ENCODE results near the gene STPG3.
"Not testable (repeated sequence)": the region's sequence is repeated elsewhere in the genome, so short reads cannot be mapped to it uniquely, and the experiment has no call there.

Gene STPG3

DNA sequence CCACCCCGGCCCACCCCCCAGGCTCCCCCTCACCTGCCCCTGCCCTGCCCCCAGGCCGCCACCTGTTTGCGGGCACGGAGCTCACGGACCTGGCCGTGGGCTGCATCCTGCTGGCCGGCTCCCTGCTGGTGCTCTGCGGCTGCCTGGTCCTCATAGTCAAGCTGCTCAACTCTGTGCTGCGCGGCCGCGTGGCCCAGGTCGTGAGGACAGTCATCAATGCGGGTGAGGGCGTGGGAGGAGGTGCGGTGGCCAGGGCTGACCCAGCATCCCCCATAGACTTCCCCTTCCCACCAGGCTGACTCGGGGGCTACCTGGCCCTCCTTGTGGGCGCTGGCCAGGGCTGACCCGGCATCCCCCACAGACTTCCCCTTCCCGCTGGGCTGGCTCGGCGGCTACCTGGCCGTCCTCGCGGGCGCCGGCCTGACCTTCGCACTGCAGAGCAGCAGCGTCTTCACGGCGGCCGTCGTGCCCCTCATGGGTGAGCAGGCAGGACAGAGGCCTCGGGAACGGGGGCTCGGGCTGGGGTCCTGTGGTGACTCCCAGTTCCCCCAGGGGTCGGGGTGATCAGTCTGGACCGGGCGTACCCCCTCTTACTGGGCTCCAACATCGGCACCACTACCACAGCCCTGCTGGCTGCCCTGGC lies 16.9 kb upstream of the STPG3 start:
- no peak for ATAC-seq

DNA sequence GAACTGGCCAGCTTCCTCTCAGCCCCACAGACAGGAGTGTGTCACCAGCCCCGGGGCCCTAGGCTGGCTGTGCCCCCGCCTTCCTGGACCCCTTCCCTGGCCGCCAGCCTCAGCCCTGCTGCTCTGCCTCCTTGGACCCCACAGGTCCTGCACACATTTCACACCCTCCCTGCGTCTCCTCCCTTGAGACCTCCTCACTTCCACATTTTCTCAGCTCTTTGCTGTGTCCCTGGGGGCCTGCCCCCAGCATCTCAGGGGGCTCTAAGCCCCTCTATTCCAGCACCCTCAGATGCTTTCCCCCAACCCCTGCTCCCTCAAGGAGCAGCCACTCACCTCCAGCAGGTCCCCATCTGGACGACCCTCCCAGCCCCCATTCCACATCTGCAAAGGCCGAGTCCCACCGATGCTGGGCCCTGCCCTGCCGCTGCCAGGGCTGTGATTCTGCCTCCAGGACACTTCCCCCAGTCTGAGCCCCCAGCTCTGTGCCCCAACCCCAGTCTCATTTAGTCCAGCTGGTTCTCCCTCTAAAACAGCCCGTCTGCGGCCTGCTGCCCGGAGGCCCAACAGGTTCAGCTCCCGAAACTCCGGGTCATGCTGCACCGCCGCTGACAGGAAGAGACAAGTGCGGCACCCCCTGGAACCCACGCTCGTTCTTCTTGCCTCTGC lies 16.2 kb upstream of the STPG3 start:
- no peak for ATAC-seq

DNA sequence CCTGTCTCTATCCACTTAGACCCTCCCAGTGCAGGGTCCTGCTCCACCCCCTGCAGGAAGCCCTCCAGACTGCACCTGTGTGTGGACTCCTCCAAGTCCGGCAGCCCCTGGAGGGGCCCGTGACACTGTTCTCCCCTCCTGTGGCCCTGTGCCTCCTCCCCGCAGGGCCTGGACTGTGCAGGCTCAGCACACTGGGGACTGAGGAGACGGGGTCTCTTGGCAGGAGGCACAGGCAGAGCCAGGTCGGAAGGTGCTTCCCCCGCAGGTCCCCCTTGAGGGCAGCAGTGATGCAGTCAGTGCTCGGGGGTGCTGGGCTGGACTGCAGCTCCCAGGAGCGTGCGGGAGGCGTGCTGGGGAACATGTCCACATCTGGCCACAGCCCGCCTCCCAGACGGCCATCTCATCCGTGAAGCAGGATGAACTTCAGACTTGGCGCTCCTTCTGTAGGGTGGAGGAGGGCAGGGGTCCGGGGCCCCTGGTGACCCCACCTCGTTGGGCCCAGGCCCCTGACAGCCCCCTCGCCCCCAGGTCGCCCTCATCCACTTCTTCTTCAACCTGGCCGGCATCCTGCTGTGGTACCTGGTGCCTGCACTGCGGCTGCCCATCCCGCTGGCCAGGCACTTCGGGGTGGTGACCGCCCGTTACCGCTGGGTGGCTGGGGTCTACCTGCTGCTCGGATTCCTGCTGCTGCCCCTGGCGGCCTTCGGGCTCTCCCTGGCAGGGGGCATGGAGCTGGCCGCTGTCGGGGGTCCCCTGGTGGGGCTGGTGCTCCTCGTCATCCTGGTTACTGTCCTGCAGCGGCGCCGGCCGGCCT lies 15.5 kb upstream of the STPG3 start:
- no peak for ATAC-seq

DNA sequence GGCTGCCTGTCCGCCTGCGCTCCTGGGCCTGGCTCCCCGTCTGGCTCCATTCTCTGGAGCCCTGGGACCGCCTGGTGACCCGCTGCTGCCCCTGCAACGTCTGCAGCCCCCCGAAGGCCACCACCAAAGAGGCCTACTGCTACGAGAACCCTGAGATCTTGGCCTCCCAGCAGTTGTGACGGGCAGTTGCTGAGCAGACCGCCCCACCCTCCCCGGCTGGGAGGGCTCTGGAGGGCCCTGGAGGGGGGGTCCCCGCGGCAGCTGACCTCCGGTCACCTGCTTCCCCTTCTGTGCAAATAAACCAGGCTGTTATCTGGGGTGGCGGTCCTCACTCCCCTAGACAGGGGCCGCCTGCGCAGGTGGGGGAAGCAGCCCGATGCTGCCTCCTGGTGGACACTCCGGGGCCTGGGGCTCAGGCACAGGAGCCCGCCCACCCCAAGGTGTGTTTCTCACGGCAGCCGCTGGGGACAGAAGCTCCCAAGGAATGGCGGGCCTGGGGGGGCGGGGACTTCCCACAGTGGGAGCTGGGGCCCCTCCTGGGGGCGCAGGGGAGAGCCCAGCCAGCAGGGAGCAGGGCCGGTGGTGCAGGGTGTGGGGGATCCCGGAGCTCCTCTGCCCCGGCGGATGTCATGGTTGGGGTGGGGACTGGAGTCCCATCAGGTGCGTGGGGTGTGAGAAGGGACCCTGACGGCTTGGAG lies 14.7 kb upstream of the STPG3 start:
- ATAC-seq: peak; percentile 25 to 27

DNA sequence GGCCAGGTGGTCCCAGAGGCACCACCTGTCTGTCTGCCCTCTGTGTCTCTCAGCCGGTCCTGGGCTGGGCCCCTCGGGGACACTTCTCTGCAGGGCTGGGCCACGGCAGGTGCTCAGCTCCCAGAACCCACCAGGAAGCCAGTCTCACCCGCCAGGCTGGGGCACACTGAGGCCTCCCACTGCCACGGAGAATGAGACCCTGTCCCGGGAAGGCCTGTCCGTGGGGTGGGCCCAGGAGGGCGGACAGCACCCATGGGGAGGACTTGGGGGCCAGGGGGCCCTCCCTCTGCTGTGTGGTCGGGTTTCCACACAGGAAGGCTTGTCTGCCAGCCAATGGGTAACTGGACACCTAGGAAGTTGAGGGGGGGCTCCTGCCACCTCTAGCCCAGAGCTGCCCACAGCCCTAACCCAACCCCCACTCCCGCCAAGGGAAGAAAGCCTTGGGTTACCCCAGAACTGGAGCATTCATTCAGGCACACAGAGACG lies 14.1 kb upstream of the STPG3 start:
- no peak for ATAC-seq

DNA sequence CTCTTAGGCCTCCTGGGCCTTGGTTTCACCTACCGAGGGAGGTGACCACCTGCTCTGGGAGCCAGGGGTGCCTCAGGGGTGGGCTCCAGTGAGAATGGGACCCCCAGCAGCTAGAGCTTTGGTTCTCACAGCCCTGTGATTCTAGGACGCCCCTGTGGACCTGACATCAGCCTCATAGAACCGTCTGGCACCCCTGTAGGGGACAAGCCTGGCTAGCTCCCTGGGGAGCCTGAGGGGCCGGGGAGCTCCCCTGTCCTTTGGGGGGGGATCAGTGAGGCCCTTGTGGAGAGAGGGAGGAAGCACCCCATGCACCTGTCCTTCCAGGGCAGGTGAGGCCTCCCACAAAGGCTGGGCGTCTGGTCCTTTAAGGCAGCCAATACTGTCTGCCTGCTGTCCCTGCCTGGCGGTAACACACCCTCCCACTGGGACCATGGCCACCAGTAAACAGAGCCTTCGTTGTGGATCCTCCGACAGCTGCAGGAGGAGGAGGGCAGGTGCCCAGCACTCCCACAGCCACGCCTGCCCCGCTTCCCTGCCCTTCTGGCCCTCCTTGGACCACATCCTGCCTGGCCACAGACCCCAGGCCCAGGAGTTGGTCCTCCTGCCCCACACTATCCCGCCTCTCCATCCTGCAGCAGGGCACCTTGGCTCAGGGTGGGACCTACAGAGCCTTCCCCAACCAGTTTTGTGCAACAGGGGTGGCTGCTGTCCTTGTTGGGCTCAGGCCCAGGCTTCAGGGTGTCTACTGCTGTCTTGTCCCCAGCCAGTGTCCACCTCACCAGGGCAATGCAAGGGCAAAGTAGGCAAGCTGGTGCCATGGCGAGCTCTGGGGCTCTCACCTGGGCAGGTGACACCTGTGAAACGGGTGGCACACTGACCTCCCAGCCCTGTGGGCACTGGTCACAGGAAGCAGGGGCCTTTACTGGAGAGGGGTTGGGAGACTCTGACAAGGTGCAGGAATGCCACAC lies 13.0 kb upstream of the STPG3 start:
- no peak for ATAC-seq

DNA sequence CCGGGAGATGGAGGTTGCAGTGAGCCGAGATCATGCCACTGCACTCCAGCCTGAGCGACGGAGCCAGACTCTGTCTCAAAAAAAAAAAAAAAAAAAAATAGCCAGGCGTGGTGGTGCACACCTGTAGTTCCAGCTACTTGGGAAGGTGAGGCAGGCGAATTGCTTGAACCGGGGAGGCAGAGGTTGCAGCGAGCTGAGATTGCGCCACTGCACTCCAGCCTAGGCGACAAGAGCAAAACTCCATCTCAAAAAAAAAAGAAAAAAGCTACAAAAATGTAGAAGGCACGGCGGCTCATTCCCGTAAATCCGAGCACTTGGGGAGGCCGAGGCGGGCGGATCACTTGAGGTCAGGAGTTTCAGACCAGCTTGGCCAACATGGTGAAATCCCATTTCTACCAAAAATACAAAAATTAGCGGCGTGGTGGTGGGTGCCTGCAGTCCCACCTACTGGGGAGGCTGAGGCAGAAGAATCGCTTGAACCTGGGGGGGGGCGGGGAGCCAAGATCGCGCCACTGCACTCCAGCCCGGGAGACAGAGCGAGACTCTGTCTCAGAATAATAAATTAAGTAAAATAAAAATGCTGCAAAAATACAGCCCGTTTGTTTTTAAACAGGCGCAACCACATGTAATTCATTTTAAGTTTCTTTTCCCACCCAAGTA lies 11.4 kb upstream of the STPG3 start:
- not testable (repeated sequence) for ATAC-seq

DNA sequence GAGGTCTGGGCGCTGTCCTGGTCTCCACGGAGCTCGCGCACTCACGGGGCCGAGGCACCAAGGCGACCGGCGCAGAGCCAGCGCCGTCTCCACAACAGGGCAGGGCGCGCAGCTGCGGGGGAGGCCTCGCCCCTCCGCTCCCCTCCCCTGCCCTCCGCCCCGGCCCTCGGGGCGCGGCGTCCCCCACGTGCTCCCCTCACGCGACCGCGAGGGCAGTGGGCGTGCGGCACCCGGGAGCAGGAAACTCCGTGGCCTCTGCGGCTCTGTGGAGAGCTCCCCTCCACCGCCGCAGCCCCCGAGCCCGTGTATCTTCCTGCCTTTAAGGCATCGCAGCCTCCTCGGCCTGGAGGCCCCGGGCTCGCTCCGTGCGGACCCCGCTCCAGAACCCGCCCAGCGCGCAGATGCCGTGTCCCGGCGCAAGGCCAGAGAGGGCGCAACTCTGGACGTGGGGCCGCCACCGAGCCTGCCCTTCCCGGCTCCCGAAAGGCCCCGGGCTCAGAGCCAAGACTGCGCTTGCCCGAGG lies 10.7 kb upstream of the STPG3 start:
- ATAC-seq: peak; percentile 21 to 31

DNA sequence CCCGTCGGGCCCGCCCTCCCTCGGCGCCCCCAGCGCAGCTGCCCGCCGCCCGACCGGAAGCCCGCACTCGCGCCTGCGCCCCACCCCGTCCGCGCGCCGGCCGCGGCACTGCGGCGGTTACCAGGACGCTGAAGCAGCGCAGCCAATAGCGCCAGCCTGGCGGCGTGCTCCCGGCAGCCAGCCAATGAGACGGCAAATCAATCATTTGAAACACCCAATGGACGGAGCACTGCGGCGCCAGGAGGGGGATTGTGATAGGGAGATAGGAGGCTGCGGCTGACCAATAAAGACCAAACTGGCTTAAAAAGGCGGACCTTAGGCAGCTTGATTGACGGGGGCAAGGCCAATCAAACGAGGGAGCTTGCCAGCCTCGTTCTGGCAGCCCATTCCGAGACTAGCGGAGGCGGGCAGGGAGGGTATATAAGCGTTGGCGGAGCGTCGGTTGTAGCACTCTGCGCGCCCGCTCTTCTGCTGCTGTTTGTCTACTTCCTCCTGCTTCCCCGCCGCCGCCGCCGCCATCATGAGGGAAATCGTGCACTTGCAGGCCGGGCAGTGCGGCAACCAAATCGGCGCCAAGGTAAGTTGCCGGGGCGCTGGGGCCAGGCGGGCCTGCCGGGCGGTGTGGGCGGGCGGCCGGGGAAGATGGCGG lies 10.1 kb upstream of the STPG3 start, which contains the start of gene TUBB4B:
Gene TUBB4B (plus strand): TSS at position 447 of the 649 bp plus-strand sequence. CDS start 74 bp downstream, at position 521.
- ATAC-seq: peak; percentile 85 to 86

DNA sequence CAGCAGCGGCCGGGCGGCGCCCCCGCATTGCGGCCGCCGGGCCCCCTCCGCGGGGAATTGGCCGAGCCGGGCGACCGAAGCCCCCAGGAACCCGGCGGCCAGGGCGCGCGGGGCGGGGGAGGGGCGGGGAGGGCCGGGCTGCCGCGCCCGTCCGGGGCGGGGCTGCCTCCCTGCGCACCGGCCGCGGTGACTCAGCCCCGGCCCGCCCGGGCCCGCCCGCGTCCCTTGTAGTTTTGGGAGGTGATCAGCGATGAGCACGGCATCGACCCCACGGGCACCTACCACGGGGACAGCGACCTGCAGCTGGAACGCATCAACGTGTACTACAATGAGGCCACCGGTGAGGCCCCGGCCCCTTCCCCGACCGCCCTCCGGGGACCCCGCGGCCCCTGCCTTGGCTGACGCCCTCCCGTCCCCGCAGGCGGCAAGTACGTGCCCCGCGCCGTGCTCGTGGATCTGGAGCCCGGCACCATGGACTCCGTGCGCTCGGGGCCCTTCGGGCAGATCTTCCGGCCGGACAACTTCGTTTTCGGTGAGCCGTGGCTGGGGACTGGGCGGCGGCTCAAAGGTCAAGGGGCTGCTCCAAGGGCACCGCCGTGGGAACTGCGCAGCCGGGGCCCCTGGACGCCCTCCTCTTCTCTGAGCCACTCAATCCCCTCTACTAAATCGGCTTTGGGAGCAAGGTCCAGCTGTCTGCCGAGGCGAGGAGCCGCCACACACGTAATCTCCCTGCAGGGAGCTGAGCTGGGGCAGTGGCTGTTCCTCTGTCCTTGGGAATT lies 9.4 kb upstream of the STPG3 start:
- ATAC-seq: peak; percentile 17 to 21

DNA sequence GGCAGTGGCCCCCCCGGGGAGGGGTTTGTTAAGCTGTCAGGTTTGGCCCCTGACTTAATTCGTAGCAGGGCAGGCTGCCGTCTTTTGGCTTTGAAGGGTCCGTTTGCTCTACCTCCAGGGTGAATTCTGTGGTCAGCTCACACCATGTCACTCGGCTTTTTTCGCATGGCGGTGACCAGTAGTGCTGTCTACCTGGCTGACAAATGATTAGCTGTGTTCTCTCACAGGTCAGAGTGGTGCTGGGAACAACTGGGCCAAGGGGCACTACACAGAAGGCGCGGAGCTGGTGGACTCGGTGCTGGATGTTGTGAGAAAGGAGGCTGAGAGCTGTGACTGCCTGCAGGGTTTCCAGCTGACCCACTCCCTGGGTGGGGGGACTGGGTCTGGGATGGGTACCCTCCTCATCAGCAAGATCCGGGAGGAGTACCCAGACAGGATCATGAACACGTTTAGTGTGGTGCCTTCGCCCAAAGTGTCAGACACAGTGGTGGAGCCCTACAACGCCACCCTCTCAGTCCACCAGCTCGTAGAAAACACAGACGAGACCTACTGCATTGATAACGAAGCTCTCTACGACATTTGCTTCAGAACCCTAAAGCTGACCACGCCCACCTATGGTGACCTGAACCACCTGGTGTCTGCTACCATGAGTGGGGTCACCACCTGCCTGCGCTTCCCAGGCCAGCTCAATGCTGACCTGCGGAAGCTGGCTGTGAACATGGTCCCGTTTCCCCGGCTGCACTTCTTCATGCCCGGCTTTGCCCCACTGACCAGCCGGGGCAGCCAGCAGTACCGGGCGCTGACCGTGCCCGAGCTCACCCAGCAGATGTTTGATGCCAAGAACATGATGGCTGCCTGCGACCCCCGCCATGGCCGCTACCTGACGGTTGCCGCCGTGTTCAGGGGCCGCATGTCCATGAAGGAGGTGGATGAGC lies 8.6 kb upstream of the STPG3 start:
- ATAC-seq: no peak

DNA sequence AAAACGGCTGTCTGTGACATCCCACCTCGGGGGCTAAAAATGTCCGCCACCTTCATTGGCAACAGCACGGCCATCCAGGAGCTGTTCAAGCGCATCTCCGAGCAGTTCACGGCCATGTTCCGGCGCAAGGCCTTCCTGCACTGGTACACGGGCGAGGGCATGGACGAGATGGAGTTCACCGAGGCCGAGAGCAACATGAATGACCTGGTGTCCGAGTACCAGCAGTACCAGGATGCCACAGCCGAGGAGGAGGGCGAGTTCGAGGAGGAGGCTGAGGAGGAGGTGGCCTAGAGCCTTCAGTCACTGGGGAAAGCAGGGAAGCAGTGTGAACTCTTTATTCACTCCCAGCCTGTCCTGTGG lies 7.8 kb upstream of the STPG3 start:
- ATAC-seq: not testable (repeated sequence)

DNA sequence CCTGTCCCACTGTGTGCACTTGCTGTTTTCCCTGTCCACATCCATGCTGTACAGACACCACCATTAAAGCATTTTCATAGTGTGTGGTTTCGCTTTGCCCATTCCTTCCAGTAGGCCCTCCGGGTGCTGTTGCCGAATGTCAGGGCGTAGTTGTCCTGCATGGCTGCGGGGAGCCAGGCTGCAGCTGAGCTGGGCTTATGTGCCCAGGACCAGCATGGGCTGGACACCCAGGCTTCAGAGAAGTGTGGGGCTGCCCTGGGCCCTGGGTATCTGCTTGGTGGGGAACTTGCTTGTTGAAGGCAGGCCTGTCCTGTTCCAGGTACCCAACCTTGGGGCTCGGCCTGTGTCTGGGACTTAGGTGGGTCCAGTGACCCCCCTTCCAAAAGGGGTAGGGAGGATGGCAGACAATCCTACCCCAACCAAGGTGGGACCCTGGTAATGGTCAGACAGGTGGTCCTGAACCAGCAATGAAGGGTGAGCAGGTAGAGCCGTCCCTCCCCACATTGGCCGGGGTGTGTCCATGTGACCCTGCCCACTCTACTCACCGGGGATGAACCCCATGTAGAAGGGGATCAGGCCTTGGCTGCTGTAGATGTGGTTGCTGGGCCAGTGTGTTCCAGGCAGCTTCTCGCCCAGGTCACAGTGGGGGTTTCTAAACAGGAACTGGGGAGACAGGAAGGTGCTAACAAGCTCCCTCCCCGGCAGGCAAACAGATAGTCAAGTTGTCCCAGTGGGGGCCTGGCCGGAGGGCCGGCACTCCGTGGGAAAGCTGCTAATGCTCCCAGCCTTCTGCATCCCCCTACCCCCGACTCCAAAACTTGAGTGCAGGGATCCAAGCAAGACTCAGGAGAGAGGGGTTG lies 7.2 kb upstream of the STPG3 start:
- no peak for ATAC-seq

DNA sequence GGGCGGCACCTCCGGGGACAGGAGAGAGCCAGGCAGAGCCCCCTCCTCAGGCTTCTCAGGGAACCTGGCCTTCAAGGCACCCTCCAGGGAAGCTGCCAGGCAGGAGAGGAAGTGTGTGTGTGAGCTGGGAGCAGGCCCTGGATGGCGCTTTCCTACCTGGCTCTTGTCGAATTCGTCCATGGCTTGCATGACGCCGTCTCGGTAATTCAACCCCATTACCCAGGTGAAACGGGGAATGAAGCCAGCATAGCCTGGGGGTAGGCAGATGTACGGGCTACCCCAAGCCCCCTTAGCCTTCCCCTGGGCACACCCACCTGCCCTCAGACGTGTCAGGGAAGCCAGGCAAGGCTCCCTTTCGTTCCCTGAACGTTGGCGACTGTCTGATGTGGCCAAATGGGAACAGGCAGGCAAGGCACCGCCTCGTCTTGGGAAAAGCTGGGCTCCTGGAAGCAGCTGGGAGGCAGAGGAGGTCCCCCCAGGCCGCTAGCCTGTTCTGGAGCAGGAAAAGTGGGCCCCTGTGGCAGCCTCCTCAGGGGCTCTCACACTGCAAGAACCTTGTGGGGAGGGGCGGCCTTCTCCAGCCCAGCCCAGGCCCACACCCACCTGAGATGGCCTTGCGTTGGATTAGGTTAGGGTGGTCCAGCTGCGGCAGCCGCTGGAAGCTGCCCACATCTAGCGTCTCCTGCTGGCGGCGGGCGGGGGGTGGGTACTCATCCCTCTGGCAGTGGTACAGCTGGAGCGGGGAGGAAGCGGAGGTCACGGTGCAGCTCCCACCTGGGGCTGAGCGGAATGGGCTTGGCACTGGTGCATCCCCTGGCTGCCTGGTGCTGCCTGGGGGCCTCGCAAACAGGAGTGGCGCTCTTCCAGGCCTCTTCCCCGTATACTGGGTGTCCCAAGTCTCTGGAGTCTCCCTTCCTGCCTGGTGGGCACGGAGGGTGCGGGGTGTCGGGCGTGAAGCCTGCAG lies 6.3 kb upstream of the STPG3 start:
- ATAC-seq: no peak

DNA sequence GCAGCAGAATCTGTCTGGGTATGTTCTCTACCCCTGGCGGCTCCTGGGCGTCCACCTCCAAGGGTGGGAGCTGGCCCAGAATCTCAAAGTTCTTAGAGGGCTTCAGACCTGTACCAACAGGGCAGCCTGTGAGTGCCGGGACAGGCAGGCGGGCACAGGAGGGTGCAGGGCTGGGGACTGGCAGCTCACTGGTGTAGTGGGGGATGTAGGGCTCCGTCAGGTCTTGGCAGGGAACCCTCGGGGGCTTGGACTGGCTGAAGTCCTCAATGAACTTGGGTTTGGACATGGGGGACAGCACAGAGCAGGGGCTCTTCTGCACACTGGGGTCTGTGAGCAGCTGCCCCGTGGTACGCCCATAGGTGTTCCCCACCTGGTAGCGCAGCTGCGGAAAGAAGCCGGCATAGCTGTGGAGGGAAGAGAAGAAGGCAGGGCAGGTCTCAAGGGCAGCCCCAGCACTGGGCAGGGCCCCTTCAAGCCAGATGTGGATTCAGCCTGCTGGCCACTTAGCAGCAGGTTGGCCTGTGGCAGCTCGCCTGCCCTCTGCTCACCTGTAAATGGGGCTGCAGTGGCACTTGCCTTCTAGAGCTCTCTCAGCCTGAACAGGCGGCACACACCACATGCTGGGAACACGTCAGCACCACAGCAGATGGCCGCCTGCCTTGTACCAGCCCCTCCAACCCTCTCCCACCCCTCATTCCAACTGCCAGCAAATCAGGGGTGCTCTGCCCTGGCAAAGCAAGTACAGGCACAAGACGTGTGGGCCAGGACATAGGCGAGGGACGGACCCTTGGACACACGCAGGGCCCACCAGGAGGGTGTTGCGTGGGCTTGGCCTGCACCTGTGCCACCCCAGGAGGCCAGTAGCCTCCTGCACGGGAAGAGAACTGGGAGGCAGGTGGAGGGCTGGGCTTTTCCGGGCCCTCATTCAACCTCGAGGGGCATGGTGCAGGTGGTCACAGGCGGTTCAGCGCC lies 5.3 kb upstream of the STPG3 start:
- ATAC-seq: no peak

Measured in activated CD4-positive, CD25-positive, alpha-beta regulatory T cell treated with anti-CD3 and anti-CD28 coated beads, Interleukin-2, amount 50 U/mL, for 24 hours (primary cell).